ENCODE data around the gene ZNF570.

The ZNF570 gene

GRCh38 chr19:37466798-37467607, 2.2 kb upstream of the ZNF570 start, which contains the start of gene ZNF569 (continued):
- TF ChIP-seq PRDM2 (tag by site-specific recombination; IDR thresholded peaks at IDR 0.05; ENCODE audit: borderline replicate concordance) (no peak), ZBTB1 (tag by site-specific recombination; IDR thresholded peaks at IDR 0.05) (no peak), ZSCAN16 (tag by site-specific recombination; IDR thresholded peaks at IDR 0.05) (peak; percentile 22; the same call in 1 of the 2 replicates), IKZF3 (tag by site-specific recombination; IDR thresholded peaks at IDR 0.05) (no peak), ZNF449 (tag by site-specific recombination; IDR thresholded peaks at IDR 0.05) (peak; percentile 56), ZNF26 (tag by site-specific recombination; IDR thresholded peaks at IDR 0.05) (no peak), ZNF530 (tag by site-specific recombination; IDR thresholded peaks at IDR 0.05; ENCODE audit: low read depth) (no peak), MZF1 (tag by site-specific recombination; IDR thresholded peaks at IDR 0.05; ENCODE audit: borderline replicate concordance) (peak; percentile 59), ZNF639 (tag by site-specific recombination; IDR thresholded peaks at IDR 0.05) (peak; percentile 61), ZNF133 (tag by site-specific recombination; IDR thresholded peaks at IDR 0.05) (no peak; the same call in 1 of the 2 replicates), ZNF16 (tag by site-specific recombination; IDR thresholded peaks at IDR 0.05; ENCODE audit: low read depth) (no peak), GLI4 (tag by site-specific recombination; IDR thresholded peaks at IDR 0.05) (no peak), ZNF677 (tag by site-specific recombination; IDR thresholded peaks at IDR 0.05) (no peak), BCL6B (tag by site-specific recombination; IDR thresholded peaks at IDR 0.05) (no peak), ZIC2 (tag by site-specific recombination; IDR thresholded peaks at IDR 0.05) (peak; percentile 73), EGR2 (tag by site-specific recombination; IDR thresholded peaks at IDR 0.05; ENCODE audit: low read depth) (no peak; the same call in none of the 2 replicates), ZNF266 (tag by site-specific recombination; IDR thresholded peaks at IDR 0.05; ENCODE audit: low read depth) (no peak), ZNF501 (tag by site-specific recombination; IDR thresholded peaks at IDR 0.05) (peak; percentile 92), KLF1 (tag by site-specific recombination; IDR thresholded peaks at IDR 0.05) (peak; percentile 81), ZFP41 (tag by site-specific recombination; IDR thresholded peaks at IDR 0.05; ENCODE audit: borderline replicate concordance) (no peak), GFI1B (tag by site-specific recombination; IDR thresholded peaks at IDR 0.05) (0 out of 2 replicates have a peak, but pooled peaks have one; percentile 5), ZNF48 (tag by site-specific recombination; IDR thresholded peaks at IDR 0.05) (no peak), ZNF843 (tag by site-specific recombination; IDR thresholded peaks at IDR 0.05) (peak; percentile 55; the same call in 1 of the 2 replicates), ZNF114 (tag by site-specific recombination; IDR thresholded peaks at IDR 0.05) (no peak), ZNF776 (tag by site-specific recombination; IDR thresholded peaks at IDR 0.05; ENCODE audit: borderline replicate concordance) (no peak), ZNF426 (tag by site-specific recombination; IDR thresholded peaks at IDR 0.05) (no peak), ZNF157 (tag by site-specific recombination; IDR thresholded peaks at IDR 0.05) (no peak)

Data from HEK293 (cell line).